Prostate gland (tissue), 2 donors: Measurements from ENCODE around the gene NCAM2.

Experiments
- CTCF ChIP-seq, 4 experiments: fragments of 200-600 bp in 2 of 4; fragments of 450-650 bp in 2 of 4; sonication (generic) in 2 of 4; IDR thresholded peaks; 1 replicate in 3 of 4; 2 replicates in 1 of 4; pipeline ENCODE4 v1.5.1; 2016 to 2019; ENCODE audit warnings: antibody characterized with exemption in 4 of 4, mild to moderate bottlenecking in 2 of 4, moderate library complexity in 2 of 4
- POLR2A ChIP-seq: fragments of 450-650 bp; IDR thresholded peaks from one replicate; pipeline ENCODE4 v1.6.1; 2016; ENCODE audit warnings: antibody characterized with exemption, mild to moderate bottlenecking

GRCh38 chr21:20965816-20966215 is 32.4 kb upstream of the NCAM2 start:
- TF ChIP-seq CTCF (IDR thresholded peaks at IDR 0.05) (no peak), POLR2A (no peak)
